T-helper 17 cell (primary cell): ENCODE data around the gene RUVBL1. TPM values are rescaled to one million over a fixed set of nuclear protein-coding genes. Genes with fewer than 3 reads are reported as not detected.

Experiments used
- ATAC-seq: fragments of 150-1000 bp; cut with Tn5 transposase; 2 replicates; pipeline ENCODE4 v1.10.0; 2021; ENCODE audit warnings: mild to moderate bottlenecking, moderate library complexity
- DNase-seq, 3 donors: peaks; one replicate each; pipeline versions ENCODE4 v3.0.0 to v3.0.0-alpha.2; 2020 to 2021
- H3K9me3 ChIP-seq: one replicate; pipeline ENCODE4 v1.7.0; 2013; ENCODE audit warnings: low read length, mild to moderate bottlenecking; ENCODE audit not compliant: control insufficient read depth, poor library complexity, severe bottlenecking
- H3K27ac Mint-ChIP-seq: one replicate; pipeline ENCODE4 v1.8.0; 2022; ENCODE audit warnings: mild to moderate bottlenecking, moderate library complexity, mixed read lengths
- H3K27me3 Mint-ChIP-seq: one replicate; pipeline ENCODE4 v1.8.0; 2022; ENCODE audit warnings: mixed read lengths
- H3K36me3 Mint-ChIP-seq: one replicate; pipeline ENCODE4 v1.8.0; 2022; ENCODE audit warnings: low read depth, mixed read lengths
- H3K4me1 Mint-ChIP-seq: one replicate; pipeline ENCODE4 v1.8.0; 2022; ENCODE audit warnings: mild to moderate bottlenecking, mixed read lengths
- H3K4me3 Mint-ChIP-seq: one replicate; pipeline ENCODE4 v1.8.0; 2022; ENCODE audit warnings: mild to moderate bottlenecking, moderate library complexity, mixed read lengths
- total RNA-seq, 4 donors: library from RNA in 2 of 4; stranded (reverse) in 2 of 4; gene quantifications; one replicate each; pipeline ENCODE4 v1.2.3 and lab custom pipeline; 2022 to 2026

The RUVBL1 gene
- total RNA-seq, 2 donors from 2014 or later, result 18.5 to 21.3 TPM

DNA sequence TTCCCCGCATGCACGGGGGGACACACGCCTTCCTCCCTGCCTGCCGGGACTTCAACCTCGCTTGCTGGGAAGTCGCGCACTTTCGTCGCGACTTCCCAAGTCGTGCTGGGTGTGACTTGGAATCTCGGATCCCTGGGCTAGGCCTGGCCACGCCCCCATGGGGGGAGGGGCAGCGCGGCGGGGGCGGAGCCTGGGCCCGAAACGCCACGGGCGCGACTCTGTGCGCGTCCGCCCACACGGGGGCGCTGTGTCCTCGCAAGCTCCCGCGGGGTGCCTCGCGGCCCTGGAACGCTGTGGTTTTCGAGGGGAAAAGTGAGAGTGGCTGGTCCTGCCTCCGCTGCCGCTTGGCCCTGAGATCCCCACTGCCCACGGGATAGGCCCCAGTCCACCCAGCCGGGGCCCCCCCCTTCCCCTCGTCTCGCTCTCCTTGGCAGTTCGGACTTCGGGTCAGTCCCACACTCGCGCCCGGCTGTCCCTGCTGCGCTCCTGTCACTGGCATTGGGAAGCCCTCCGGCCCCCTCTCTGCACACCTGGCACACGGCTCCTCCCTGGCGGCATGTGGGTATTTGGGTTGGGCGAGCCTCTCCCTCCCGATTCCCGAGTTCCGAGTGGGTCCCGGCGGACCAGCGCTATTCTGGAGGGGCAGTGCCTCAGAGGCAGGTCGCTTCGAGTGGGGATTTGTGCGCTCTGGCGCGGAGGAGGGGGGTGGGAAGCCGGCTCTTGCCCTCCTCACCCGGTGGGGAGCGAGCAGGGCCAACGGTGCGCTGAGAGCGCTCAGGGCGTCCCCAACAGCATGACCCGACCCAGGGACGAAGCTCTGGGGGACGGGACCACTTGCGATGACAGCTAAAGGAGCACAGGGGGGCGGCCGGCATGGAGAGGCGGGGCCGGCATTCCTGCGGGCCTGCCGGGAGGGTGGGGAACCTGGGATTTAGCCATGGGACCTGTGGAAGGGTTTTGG, 47.8 kb downstream of the RUVBL1 start:
- H3K27me3 Mint-ChIP-seq, result no peaks in the 10 kb centered on the region
- peak; percentile 78 to 87 (median 86) for DNase-seq
- H3K36me3 Mint-ChIP-seq, result no peaks in the 10 kb centered on the region
- ATAC-seq, result peak; percentile 90
- peaks cover 9% of the 10 kb centered on the region for H3K4me1 Mint-ChIP-seq
- peak overlapping the region; percentile 83 for H3K4me3 Mint-ChIP-seq
- H3K9me3 ChIP-seq, result no peaks in the 10 kb centered on the region
- H3K27ac Mint-ChIP-seq, result no peak overlapping the region

DNA sequence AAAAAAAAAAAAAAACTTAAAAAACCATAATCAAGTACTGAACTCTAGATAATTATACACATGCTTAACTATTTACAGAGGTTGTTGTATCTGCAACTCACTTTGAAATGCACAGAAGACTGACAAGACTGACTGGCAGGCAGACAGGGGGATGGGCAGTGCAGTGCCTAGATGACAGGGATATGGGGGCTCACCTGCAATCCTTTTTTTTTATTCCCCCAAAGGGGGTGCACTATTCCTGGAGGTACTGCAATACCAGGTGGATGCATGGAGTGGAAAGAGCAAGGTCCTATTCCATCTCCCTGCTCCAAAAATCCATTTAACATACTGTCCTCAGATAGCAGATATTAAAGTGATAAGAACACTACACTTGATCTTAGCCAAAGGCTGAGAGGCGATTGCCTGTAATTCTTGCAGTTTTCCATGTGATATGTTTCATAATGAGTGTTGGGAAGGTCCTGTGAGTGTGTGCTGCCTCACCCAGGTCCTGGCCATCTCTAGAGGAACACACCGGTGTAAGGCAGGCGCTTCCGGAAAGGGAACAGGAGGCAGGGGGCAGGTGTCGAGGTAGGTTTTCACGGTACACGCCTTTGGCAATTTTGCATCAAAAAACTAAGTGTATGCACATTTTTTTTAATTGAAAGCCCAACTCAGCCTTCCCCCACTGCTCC, 48.6 kb downstream of the RUVBL1 start:
- no peaks in the 10 kb centered on the region for H3K9me3 ChIP-seq
- DNase-seq (no peak), ATAC-seq (no peak)
- H3K36me3 Mint-ChIP-seq, result no peaks in the 10 kb centered on the region
- peak overlapping the region; percentile 50 for H3K4me3 Mint-ChIP-seq
- H3K27ac Mint-ChIP-seq, result no peak overlapping the region
- H3K27me3 Mint-ChIP-seq, result no peaks in the 10 kb centered on the region
- peaks cover 9% of the 10 kb centered on the region for H3K4me1 Mint-ChIP-seq

DNA sequence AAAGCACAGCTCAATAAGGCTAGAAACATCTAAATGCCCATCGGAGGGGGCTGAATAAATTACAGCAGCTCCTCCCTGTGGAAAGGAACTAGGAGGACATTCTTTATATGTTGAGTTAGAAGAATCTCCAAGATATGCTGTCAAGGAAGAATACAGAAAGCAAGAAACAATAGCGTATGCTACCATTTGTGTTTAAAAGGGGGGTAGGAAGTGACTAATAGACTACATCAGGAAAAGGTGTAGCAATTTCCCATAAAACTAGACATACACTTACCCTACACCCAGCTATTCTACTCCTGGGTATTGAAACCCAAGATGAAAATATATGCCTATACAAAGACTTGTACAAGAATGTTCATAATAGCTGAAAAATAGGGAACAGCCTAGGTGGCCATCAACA, 49.8 kb downstream of the RUVBL1 start:
- ATAC-seq (no peak), DNase-seq (no peak)
- Mint-ChIP-seq H3K36me3 (no peaks in the 10 kb centered on the region), H3K27ac (no peak overlapping the region), H3K27me3 (no peaks in the 10 kb centered on the region), H3K4me3 (no peak overlapping the region), H3K4me1 (peaks cover 9% of the 10 kb centered on the region)
- no peaks in the 10 kb centered on the region for H3K9me3 ChIP-seq

DNA sequence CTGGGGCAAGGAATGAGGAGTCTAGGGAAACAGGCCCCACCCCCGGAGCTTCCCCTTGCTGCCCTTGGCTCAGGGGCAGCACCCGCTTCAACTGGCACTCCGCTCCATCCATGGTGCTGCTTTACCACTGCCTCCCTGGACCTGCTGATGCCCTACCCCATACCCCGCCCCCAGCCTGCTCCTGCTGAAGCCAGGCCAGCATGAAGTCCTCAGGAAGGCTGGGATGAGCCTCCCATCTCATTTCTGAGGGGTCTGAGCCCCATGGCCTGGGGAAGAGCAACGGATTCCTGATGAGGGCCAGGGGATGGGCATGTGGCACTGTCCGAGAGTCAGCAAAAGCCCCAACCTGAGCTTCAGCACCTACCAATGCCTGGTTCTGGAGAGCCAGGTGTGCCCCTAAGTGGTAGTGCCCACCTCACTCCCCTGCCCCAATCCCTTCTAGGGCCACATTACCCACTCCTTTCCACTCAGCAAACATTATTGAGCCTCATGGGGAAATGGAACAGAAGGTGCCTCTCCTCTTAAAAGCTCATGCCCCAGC, 50.4 kb downstream of the RUVBL1 start:
- no peaks in the 10 kb centered on the region for H3K27me3 Mint-ChIP-seq
- peaks cover 4% of the 10 kb centered on the region for H3K36me3 Mint-ChIP-seq
- H3K4me1 Mint-ChIP-seq, result peaks cover 11% of the 10 kb centered on the region
- no peaks in the 10 kb centered on the region for H3K9me3 ChIP-seq
- H3K4me3 Mint-ChIP-seq, result no peak overlapping the region
- ATAC-seq (no peak), DNase-seq (no peak)
- H3K27ac Mint-ChIP-seq, result no peak overlapping the region

DNA sequence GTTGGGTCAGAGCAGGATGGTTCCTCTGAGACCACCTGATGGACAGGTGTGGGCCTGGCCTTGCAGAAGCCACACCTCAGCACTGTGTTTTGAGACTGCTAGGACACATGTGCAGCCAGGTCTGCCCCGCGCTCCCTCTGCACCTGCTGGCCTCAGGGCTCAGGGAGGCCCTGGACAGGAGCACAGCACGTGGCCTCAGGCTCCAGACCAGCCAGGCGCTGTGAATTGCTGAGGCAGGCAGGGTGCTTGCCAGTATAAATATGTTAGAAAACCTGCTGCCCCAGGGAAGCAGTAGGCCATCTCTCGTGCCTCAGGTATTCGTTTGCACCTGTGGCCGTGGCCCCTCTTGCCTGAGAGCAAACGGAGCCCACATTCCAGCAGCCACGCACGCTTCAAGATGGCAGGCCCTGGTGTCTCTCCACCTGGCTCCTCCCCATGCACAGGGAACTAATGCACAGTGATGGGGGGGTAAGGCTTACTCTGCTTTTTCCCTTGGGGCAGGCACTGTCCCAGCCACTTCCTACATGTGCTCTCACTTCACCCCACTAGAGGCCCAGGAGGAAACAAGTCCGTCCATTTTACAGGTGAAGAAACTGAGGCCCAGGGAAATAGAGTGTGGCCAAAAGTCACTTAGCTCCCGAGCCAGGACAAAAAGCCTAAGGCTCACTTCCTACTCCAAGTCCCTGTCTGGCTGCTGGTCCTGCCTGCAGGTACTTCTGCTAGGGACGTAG, 51.0 kb downstream of the RUVBL1 start:
- Mint-ChIP-seq H3K36me3 (peaks cover 6% of the 10 kb centered on the region), H3K4me1 (peaks cover 13% of the 10 kb centered on the region), H3K4me3 (no peak overlapping the region), H3K27me3 (no peaks in the 10 kb centered on the region), H3K27ac (peak overlapping the region; percentile 61)
- ATAC-seq, result no peak
- H3K9me3 ChIP-seq, result no peaks in the 10 kb centered on the region
- no peak for DNase-seq

DNA sequence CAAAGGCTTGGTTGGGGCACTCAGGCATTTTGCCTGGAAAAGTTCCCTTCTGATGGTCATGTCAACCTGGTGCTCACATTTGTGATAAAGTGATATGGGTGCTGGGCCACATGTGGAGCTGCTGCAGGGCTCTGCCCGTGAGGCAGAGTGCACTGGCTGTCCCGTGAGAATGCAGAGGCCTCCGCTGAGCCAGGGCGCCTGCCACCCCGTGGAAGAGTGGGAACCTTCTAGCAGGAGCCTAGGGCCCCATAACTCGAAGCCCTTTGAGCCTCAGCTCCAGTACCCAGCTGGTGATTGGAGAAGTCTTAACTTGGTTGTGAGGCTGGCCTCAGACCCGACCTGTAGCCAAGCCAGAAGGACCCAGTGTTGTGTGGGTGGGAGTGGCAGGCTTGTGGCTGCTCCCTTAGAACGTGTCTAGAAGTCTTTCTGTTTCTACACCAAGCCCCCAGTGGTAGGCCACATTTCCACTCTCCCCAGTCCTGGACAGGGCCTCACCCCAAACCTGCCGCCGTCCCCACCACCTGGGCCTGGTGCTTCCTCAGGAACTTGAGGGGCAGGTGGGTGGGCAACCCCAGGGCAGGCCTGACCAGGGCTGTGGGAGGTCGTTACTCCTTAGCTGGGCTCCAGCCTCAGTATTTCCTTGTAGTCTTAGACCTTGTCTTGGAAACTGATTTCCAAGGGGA, 51.7 kb downstream of the RUVBL1 start:
- H3K9me3 ChIP-seq, result no peaks in the 10 kb centered on the region
- H3K27ac Mint-ChIP-seq, result peak overlapping the region; percentile 61
- no peaks in the 10 kb centered on the region for H3K27me3 Mint-ChIP-seq
- ATAC-seq (no peak), DNase-seq (no peak)
- peaks cover 10% of the 10 kb centered on the region for H3K36me3 Mint-ChIP-seq
- no peak overlapping the region for H3K4me3 Mint-ChIP-seq
- H3K4me1 Mint-ChIP-seq, result peaks cover 13% of the 10 kb centered on the region

DNA sequence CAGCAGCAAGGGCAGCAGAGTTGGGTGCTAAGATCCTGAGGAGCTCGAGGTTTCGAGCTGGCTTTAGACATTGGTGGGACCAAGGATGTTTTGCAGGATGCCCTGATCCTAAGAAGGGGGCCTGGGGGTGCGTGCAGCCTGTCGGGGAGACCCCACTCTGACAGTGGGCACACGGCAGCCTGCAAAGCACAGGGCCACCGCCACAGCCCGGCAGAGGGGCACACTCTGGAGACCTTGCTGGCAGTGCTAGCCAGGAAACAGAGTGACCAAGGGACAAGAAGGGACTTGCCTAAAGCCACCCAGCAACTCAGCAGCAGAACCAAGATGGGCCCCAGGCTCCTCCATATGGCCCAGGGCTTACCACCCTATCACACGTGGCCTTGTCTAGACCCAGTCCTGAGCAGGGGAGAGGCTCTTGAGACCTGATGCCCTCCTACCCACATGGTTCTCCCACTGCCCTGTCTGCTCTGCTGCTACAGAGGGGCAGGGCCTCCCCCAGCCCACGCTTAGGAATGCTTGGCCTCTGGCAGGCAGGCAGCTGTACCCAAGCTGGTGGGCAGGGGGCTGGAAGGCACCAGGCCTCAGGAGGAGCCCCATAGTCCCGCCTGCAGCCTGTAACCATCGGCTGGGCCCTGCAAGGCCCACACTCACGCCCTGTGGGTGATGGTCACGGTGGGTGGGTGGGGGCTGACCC, 52.6 kb downstream of the RUVBL1 start:
- H3K27ac Mint-ChIP-seq, result peak overlapping the region; percentile 61
- ATAC-seq (no peak), DNase-seq (no peak)
- peaks cover 10% of the 10 kb centered on the region for H3K36me3 Mint-ChIP-seq
- H3K4me1 Mint-ChIP-seq, result peaks cover 12% of the 10 kb centered on the region
- H3K9me3 ChIP-seq, result no peaks in the 10 kb centered on the region
- no peak overlapping the region for H3K4me3 Mint-ChIP-seq
- H3K27me3 Mint-ChIP-seq, result no peaks in the 10 kb centered on the region

DNA sequence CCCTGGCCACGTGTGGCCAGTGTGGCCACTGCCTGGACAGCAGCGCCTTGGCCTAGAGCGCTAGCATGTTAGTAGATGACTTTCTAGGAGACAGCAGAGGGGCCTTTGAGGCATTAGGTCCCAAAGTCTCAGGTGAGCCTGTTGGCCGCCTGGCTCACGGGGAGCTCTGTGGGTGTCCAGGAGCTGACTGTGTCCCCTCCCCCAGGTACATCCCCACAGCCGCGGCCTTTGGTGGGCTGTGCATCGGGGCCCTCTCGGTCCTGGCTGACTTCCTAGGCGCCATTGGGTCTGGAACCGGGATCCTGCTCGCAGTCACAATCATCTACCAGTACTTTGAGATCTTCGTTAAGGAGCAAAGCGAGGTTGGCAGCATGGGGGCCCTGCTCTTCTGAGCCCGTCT, 54.3 kb downstream of the RUVBL1 start:
- DNase-seq (no peak), ATAC-seq (no peak)
- Mint-ChIP-seq H3K27me3 (no peaks in the 10 kb centered on the region), H3K27ac (no peak overlapping the region), H3K36me3 (peaks cover 12% of the 10 kb centered on the region), H3K4me1 (peaks cover 8% of the 10 kb centered on the region), H3K4me3 (no peak overlapping the region)
- no peaks in the 10 kb centered on the region for H3K9me3 ChIP-seq

DNA sequence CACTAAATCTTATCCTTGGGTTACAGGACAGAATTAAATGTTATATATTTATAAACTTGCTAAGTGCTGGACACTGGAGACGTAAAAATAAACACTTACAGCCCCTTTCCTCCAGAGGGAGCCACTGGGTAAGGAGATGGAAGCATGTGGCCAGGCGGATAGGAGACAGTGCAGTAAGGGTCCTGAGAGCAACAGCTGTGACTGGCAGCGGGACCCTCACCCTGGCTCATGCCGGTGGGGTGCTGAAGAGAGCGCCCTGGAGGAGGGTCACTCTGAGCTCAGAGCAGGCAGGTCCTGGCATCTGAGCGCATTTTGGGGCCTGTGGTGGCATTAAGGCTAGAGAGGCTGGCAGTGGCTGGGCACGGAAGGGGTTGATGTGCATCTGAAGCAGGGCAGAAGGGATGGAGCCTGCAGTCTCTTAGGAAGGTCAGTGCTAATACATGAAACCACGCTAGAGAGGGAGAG, 55.4 kb downstream of the RUVBL1 start:
- Mint-ChIP-seq H3K4me1 (peaks cover 11% of the 10 kb centered on the region), H3K36me3 (peaks cover 14% of the 10 kb centered on the region), H3K27ac (peak overlapping the region; percentile 85), H3K27me3 (no peaks in the 10 kb centered on the region), H3K4me3 (no peak overlapping the region)
- H3K9me3 ChIP-seq, result no peaks in the 10 kb centered on the region
- DNase-seq, result no peak
- peak; percentile 66 for ATAC-seq

DNA sequence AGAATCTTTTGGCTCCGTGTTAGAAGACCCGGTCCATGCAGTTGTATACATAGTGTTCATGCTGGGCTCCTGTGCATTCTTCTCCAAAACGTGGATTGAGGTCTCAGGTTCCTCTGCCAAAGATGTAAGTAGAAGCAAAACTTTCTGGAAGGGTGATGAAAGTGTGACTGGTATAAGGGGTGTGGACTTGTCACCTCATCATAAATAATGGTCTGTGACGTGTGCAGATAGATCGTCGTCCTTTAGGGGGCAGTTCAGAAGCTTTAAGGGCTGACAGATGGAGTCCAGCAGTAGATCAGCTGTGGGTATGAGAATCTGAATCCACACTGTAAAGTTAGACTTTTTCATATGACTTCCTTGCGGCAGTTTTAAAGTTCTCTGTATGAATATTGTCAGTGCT, 56.1 kb downstream of the RUVBL1 start:
- Mint-ChIP-seq H3K4me3 (no peak overlapping the region), H3K27ac (peak overlapping the region; percentile 85), H3K4me1 (peaks cover 11% of the 10 kb centered on the region), H3K27me3 (no peaks in the 10 kb centered on the region), H3K36me3 (peaks cover 15% of the 10 kb centered on the region)
- no peak for DNase-seq
- ATAC-seq, result no peak
- H3K9me3 ChIP-seq, result no peaks in the 10 kb centered on the region

DNA sequence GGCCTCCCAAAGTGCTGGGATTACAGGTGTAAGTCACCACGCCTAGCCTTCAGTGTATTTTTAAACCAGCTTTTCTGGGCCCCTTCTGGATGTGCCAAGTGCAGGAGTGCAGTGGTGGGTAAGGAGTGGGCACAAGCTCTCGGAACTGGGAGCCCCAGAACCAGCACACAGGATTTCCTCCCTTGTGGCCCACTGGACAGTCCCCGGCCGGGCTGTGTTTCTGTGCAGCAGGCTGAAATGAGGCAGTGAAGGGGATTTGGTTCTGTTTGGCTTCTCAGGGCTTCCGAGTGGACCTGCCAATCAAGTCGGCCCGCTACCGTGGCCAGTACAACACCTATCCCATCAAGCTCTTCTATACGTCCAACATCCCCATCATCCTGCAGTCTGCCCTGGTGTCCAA, 56.9 kb downstream of the RUVBL1 start:
- Mint-ChIP-seq H3K36me3 (peaks cover 21% of the 10 kb centered on the region), H3K27me3 (no peaks in the 10 kb centered on the region), H3K27ac (peak overlapping the region; percentile 21), H3K4me3 (no peak overlapping the region), H3K4me1 (peaks cover 17% of the 10 kb centered on the region)
- no peak for ATAC-seq
- no peak for DNase-seq
- no peaks in the 10 kb centered on the region for H3K9me3 ChIP-seq

DNA sequence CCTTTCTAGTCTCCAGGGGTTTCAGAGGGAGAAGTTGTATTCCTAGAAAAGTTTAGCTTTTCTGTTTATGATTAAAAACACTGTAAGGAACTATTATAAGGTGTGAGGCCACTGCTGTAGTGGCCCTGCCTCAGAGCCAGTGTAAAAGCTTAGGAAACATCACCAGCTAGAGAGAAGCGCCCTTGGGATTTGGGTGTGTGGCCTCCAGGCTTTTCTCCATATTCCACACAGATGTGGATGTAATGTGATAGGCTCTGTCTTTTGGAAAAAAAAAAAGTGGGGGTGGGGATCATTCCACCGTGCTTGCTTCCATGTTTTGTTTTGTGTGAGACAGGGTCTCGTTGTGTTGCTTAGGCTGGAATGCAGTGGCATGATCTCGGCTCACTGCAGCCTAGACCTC, 57.5 kb downstream of the RUVBL1 start:
- H3K27me3 Mint-ChIP-seq, result no peaks in the 10 kb centered on the region
- no peak for DNase-seq
- H3K4me1 Mint-ChIP-seq, result peaks cover 21% of the 10 kb centered on the region
- H3K27ac Mint-ChIP-seq, result no peak overlapping the region
- H3K4me3 Mint-ChIP-seq, result no peak overlapping the region
- no peak for ATAC-seq
- peaks cover 26% of the 10 kb centered on the region for H3K36me3 Mint-ChIP-seq
- no peaks in the 10 kb centered on the region for H3K9me3 ChIP-seq
